ENCODE data around the gene DYTN.

Gene DYTN

DNA sequence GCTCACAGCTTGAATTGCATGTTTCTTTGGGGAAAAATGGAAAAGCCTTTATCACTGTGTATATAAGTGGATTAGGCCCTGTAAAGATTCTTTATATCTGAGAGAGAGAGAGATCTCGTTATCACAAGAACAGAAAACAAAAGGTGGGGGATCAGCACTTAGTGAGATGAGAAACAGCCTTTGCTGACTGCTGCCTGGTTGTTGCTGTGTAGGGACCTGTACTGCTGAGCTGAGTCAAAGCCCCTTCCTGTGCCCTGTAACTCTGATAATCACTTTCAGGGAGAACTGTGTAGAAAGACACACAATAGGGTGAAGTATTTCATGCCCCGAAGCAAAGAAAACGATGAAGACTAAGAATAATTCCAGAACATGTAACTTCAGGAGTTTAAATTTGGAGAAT is 106.5 kb downstream of the DYTN start:
- no peak for DNase-seq (ENCODE audit: low spot score)

GRCh38 chr2:206611191-206611590 is 107.0 kb downstream of the DYTN start:
- DNase-seq (ENCODE audit: low spot score) = no peak

DNA sequence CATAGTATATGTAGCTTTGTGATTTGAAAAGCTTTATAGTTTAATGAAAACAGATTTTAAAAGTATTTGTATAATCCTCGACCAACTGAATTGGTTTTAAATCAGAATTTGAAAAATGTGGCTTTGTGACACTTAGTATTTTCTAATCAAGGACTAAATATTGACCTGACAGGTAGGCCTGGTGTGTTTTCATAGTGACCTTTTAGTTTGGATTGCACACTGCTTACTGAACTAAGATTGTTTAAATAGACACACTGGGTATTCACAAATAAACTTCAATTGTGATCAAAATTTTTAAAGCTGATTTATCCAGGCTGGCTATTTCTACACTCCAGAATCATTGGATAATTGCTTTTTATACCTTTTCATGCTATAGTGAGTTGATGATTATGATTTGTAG is 107.7 kb downstream of the DYTN start:
- no peak for DNase-seq (ENCODE audit: low spot score)

GRCh38 chr2:206603243-206603642 is 115.0 kb downstream of the DYTN start:
- DNase-seq (ENCODE audit: low spot score) = no peak
